Spleen (tissue), 7 donors: ENCODE data around the gene CCDC124.

ENCODE experiments used
- POLR2A ChIP-seq, 3 donors: fragments of 450-650 bp; IDR thresholded peaks; one replicate each; pipeline ENCODE4 v1.5.1; 2017; ENCODE audit warnings: antibody characterized with exemption in 3 of 3, mild to moderate bottlenecking in 1 of 3
- TF ChIP-seq, protein P1 (sequence below), 11 experiments: fragments of 200-600 bp in 7 of 11; fragments of 450-650 bp in 4 of 11; sonication (generic) in 4 of 11; IDR thresholded peaks in 8 of 11; conservative IDR thresholded peaks in 3 of 11; 1 replicate in 7 of 11; 2 replicates in 4 of 11; pipeline versions ENCODE4 v1.4.0 to v1.8.0; 2016 to 2021; ENCODE audit warnings: antibody characterized with exemption in 11 of 11, inconsistent platforms in 4 of 11, mild to moderate bottlenecking in 1 of 11
- donor health status: DM: no; HTN: no; CAD: no; lungs with moderate emphysema.
- donor health status: DM: no; HTN: no; CAD: no.
- donor health status: DM: no; HTN: no; CAD: no.

DNA sequence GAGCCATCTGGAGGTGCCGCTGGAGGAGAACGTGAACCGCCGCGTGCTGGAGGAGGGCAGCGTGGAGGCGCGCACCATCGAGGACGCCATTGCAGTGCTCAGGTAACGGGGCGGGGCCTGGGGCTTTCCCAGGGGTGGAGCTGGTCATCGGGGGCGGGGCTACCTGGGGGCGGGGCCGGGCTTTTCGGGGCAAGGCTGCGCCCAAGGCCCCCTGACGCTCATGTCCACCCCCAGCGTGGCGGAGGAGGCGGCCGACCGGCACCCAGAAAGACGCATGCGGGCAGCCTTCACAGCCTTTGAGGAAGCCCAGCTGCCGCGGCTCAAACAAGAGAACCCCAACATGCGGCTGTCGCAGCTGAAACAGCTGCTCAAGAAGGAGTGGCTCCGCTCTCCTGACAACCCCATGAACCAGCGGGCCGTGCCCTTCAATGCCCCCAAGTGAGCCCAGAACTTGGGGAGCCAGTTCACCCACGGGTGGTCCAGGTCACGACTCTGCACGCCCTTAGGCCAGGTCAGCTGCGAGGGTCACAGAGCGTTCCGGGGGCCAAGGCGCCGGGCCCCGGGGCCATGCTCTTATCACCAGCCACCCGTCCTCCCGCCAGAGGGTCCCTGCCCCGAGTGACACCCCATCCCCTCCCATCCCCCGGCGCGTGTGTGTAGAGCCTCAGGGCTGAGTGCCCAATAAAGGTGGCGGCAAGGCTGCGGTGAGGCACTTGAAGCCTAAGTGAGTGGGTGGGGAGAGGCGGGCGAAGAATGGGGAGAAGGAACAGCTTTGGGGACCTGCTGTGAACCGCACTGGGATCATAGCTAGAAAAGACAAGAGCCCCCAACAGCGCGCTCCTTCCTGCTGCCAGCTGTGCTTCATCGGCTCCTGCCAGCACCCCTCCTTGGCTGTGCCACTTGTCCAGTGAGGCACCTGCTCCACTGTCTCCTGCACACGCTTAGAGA lies 10.7 kb downstream of the CCDC124 start:
- TF ChIP-seq POLR2A (IDR thresholded peaks at IDR 0.05), result no peak
- TF ChIP-seq, protein P1, sequence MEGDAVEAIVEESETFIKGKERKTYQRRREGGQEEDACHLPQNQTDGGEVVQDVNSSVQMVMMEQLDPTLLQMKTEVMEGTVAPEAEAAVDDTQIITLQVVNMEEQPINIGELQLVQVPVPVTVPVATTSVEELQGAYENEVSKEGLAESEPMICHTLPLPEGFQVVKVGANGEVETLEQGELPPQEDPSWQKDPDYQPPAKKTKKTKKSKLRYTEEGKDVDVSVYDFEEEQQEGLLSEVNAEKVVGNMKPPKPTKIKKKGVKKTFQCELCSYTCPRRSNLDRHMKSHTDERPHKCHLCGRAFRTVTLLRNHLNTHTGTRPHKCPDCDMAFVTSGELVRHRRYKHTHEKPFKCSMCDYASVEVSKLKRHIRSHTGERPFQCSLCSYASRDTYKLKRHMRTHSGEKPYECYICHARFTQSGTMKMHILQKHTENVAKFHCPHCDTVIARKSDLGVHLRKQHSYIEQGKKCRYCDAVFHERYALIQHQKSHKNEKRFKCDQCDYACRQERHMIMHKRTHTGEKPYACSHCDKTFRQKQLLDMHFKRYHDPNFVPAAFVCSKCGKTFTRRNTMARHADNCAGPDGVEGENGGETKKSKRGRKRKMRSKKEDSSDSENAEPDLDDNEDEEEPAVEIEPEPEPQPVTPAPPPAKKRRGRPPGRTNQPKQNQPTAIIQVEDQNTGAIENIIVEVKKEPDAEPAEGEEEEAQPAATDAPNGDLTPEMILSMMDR (IDR thresholded peaks at IDR 0.05 in 8 of 11, conservative IDR thresholded peaks at IDR 0.05 in 3 of 11), result no peak
